GM10847 (cell line): ENCODE data around the gene SPAG16.

ENCODE experiments used
- POLR2A ChIP-seq: IDR thresholded peaks from 2 replicates; pipeline ENCODE4 v1.6.1; 2011; ENCODE audit not compliant: insufficient read length; ENCODE audit errors: extremely low read depth

Gene SPAG16

DNA sequence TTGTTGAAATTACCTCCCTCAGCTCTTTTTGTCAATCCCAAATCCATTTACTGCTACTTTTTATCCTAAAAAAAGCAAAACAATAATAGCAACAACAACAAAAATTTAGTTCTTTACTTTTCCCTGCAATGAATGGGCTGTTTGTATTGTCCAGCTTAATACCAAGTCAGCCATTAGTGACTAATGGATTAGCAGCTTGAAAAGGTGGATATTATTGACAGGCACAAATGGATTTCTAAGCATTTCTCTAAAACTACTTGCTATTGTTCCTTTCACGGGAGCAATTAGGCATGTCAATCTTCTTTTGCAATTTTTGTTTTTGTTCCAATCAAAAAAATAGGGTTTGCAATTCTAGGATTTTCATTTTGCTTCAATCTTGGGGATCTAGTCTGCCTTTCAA, 32.1 kb upstream of the SPAG16 start:
- no peak for TF ChIP-seq POLR2A

- no peak for TF ChIP-seq POLR2A
Observed at GRCh38 chr2:213253162-213253561, 31.1 kb upstream of the SPAG16 start.

DNA sequence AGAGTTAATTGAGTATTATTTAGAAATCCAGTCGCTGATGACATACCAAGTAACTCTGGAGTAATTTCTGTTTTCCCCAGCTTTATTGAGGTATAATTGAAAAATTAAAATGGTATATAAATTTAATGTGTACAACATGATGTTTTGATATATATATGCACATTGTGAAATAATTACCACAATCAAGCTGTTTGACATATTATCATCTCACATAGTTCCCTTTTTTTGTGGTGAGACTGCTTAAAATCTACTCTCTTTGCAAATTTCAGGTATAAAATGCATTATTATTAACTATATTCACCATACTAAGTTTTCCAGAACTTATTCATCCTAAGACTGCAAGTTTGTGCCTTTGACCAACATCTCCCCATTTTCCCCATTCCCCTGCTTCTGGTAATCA, 25.0 kb upstream of the SPAG16 start:
- TF ChIP-seq POLR2A: no peak

DNA sequence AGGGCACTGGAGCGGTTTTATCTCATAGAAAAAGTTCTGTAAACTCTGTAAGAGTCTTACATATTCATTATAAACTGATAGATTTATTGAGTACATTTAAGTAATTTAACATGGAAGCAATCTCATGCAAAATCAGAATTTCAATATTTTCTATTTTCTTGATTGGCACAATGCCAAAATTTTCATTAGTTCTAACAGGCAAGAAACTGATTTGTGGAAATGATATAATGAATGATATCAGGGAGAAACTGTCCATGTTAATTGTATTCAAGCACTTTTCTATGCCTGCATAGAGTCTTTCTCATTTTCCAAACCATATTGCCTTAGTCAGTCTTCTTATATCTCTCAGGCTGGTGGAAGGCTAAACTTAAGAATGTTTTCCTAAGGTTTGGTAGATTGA, 23.0 kb upstream of the SPAG16 start:
- no peak for TF ChIP-seq POLR2A

GRCh38 chr2:213261715-213262114, 22.5 kb upstream of the SPAG16 start:
- no peak for TF ChIP-seq POLR2A

DNA sequence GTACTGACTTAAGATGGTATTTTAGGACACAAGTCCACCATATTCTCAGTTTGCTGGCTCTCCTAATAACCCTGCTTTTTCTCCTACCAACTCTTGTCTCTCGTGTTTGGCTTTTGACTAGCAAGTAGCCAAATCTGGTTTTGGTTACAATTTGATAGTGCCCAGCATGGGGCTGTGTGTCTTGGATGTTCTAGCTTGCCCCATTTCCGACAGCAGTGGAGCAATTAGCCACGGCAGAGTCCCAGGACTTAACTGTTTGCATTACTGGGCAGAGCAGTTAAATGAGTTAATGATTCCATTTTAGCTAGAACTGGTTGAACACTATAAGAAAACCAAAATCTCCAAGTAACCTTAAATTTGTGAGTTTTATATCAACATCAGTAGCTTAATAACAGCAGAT, 18.6 kb upstream of the SPAG16 start:
- no peak for TF ChIP-seq POLR2A

GRCh38 chr2:213266421-213266820, 17.8 kb upstream of the SPAG16 start:
- no peak for TF ChIP-seq POLR2A

DNA sequence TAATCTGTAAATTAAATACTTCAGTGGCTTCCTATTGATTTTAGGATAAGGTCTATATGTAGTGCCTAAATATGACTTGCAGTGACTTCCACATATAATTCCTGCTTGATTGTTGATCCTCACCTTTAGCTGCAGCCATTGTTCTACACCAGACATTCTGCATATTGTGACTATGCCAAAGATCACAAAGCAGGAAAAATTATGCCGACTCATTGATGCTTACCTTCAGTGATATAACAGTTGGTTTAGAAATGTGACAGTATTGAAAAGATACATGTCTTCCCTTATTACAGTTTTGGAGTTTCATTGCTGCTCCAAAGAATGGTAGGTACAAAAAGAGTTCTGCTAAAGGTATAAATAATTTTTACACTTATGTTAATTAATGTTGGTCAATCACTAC, 12.3 kb upstream of the SPAG16 start:
- TF ChIP-seq POLR2A: no peak

DNA sequence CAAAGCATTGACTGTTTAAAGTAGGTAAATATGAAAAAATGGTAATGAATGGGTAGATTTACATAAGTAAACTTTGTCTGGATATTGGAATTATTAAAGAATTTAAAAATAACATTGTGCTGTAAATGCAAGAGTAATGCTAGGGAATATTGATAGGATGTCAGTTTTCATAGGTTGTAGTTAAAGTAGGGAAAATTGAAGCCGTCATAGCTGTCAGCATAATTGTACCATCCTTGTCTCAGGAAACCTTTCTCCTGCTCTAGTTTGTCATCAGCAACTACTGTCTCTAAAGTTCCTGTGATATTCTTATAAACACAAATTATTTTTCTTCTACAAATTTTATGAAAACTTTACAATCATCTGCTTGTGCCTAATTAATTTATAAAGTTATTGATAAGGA, 10.1 kb upstream of the SPAG16 start:
- no peak for TF ChIP-seq POLR2A

GRCh38 chr2:213275265-213275664, 9.0 kb upstream of the SPAG16 start:
- no peak for TF ChIP-seq POLR2A

DNA sequence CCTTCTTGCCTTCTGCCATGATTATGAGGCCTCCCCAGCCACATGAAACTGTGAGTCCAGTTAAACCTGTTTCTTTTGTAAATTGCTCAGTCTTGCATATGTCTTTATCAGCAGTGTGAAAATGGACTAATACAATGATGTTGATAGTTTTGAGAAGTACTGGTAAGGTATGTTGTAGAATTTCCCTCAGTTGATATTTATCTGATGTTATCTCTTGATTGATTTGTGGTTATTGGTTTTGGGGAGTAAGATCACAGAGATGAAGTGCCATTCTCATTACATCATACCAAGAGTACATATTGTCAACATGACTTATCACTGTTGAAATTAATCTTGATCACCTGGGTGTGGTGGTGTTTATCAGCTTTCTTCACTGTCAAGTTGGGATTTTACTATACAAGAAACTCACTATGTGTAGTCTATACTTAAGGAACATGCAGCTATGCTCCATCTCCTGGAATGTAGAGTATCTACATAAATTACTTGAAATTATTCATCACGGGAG, 5.1 kb upstream of the SPAG16 start:
- TF ChIP-seq POLR2A: no peak

DNA sequence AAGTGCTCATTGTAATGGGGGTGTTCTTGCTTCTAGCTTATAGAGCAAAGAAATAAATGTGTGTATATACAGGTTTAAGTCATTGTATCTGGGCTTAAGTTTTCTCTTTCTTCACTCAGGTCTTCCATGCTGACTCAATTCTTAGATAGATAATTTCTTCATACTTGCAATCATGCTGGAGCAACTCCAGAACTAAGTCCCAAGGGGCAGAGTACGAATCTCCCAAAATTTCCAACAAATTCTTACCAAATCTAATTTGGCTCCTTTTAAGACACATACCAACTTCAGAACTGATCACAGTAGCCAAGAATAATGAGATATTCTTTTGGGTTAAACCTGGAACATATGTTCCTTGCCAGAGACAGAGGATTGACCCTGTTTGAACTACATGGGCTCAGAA, 4.3 kb upstream of the SPAG16 start:
- no peak for TF ChIP-seq POLR2A

- no peak for TF ChIP-seq POLR2A
Observed at GRCh38 chr2:213281156-213281555, 3.1 kb upstream of the SPAG16 start.

DNA sequence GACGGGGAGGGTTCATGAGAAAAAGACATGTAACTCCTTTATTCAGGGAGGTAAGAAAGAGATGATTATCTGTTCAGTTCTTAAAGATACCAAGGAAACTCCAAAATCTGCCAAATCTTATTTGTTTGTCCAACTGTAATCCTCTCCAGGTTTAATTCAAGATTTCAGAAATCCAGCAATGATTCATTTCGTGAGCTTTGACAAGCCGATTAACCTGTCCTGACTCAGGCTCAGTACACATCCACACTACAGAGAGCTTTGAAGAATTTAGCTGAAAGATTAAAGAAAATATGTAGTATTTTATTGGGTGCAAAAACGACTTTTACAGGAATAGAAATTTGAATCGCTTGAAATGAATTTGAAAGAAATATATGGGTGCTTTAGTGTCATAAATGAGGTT, 1.1 kb downstream of the SPAG16 start:
- TF ChIP-seq POLR2A: no peak

GRCh38 chr2:213286161-213286560, 1.9 kb downstream of the SPAG16 start:
- TF ChIP-seq POLR2A: no peak

GRCh38 chr2:213288913-213289700, 4.8 kb downstream of the SPAG16 start:
- TF ChIP-seq POLR2A: no peak

GRCh38 chr2:213290501-213290900, 6.2 kb downstream of the SPAG16 start:
- TF ChIP-seq POLR2A: no peak

GRCh38 chr2:213296270-213296669, 12.0 kb downstream of the SPAG16 start:
- TF ChIP-seq POLR2A: no peak
